Peyer's patch (tissue), 4 donors: ENCODE measurements around the gene CHMP4B. TPM values are rescaled to one million over a fixed set of nuclear protein-coding genes. Genes with fewer than 3 reads are reported as not detected.
"Not testable (repeated sequence)": the region's sequence is repeated elsewhere in the genome, so short reads cannot be mapped to it uniquely, and the experiment has no call there.

ENCODE experiments used
- DNase-seq, 3 donors: peaks; one replicate each; pipeline ENCODE4 v3.0.0-alpha.2; 2017 to 2019
- H3K27ac ChIP-seq, 4 donors: fragments of 200-600 bp; sonication (generic); one replicate each; pipeline ENCODE4 v1.5.1; 2016 to 2019
- H3K27me3 ChIP-seq, 2 donors: fragments of 200-600 bp; sonication (generic); one replicate each; pipeline ENCODE4 v1.5.1; 2019
- H3K36me3 ChIP-seq, 3 donors: fragments of 200-600 bp; sonication (generic); one replicate each; pipeline ENCODE4 v1.5.1; 2016 to 2019
- H3K4me1 ChIP-seq, 4 donors: fragments of 200-600 bp; sonication (generic); one replicate each; pipeline ENCODE4 v1.5.1; 2016 to 2019
- H3K4me3 ChIP-seq, 4 donors: fragments of 200-600 bp; sonication (generic); 1 replicate in 3 of 4; 2 replicates in 1 of 4; pipeline ENCODE4 v1.5.1; 2016 to 2019; ENCODE audit warnings: mild to moderate bottlenecking in 1 of 4
- H3K9me3 ChIP-seq, 4 donors: fragments of 200-600 bp; sonication (generic); one replicate each; pipeline ENCODE4 v1.5.1; 2016 to 2019; ENCODE audit warnings: mild to moderate bottlenecking in 1 of 4
- CTCF ChIP-seq, 6 experiments: fragments of 450-650 bp in 4 of 6; fragments of 200-600 bp in 2 of 6; sonication (generic) in 1 of 6; IDR thresholded peaks; one replicate each; pipeline ENCODE4 v1.5.1; 2017 to 2019; ENCODE audit warnings: antibody characterized with exemption in 6 of 6, mild to moderate bottlenecking in 3 of 6, moderate library complexity in 1 of 6
- POLR2A ChIP-seq, 2 donors: fragments of 450-650 bp; IDR thresholded peaks; one replicate each; pipeline ENCODE4 v1.5.1; 2017; ENCODE audit warnings: antibody characterized with exemption in 2 of 2, mild to moderate bottlenecking in 2 of 2, moderate library complexity in 2 of 2
- total RNA-seq, 4 donors: library from RNA; depleted of rRNA; stranded (reverse); fragments of >200 nt; gene quantifications; one replicate each; pipeline ENCODE4 v1.1.0, GENCODE V29; 2016

CHMP4B gene
- total RNA-seq, 4 donors from 2014 or later: 80.0 to 137 (median 111) TPM

GRCh38 chr20:33789858-33790182 lies 21.3 kb upstream of the CHMP4B start:
- Histone ChIP-seq H3K27me3 (no peaks in the 10 kb centered on the region), H3K4me3 (no peak overlapping the region), H3K36me3 (no peaks in the 10 kb centered on the region), H3K4me1 (peaks cover 0 to 47% (median 3%) of the 10 kb centered on the region in 4 donors), H3K9me3 (no peaks in the 10 kb centered on the region), H3K27ac (peak overlapping the region in 3 of 4 donors; percentile 85 to 97 (median 95))
- TF ChIP-seq POLR2A (IDR thresholded peaks at IDR 0.05): no peak
- no peak for TF ChIP-seq CTCF (IDR thresholded peaks at IDR 0.05)
- DNase-seq: no peak

- peak; percentile 52 to 85 for TF ChIP-seq POLR2A (IDR thresholded peaks at IDR 0.05)
- no peak for TF ChIP-seq CTCF (IDR thresholded peaks at IDR 0.05)
- peak in 2 of 3 donors; percentile 91 to 92 for DNase-seq
- peaks cover 0 to 47% (median 3%) of the 10 kb centered on the region in 4 donors for H3K4me1 ChIP-seq
- no peaks in the 10 kb centered on the region for H3K9me3 ChIP-seq
- H3K4me3 ChIP-seq: no peak overlapping the region
- peak overlapping the region in 3 of 4 donors; percentile 85 to 97 (median 95) for H3K27ac ChIP-seq
- no peaks in the 10 kb centered on the region for H3K36me3 ChIP-seq
- H3K27me3 ChIP-seq: no peaks in the 10 kb centered on the region
These were observed 20.6 kb upstream of the CHMP4B start for GRCh38 chr20:33790566-33790965.

- peak overlapping the region in 3 of 4 donors; percentile 85 to 97 (median 95) for H3K27ac ChIP-seq
- DNase-seq: no peak
- H3K4me1 ChIP-seq: peaks cover 0 to 47% (median 3%) of the 10 kb centered on the region in 4 donors
These were observed 20.1 kb upstream of the CHMP4B start for GRCh38 chr20:33791021-33791420.

GRCh38 chr20:33791540-33791939 lies 19.6 kb upstream of the CHMP4B start:
- no peaks in the 10 kb centered on the region for H3K9me3 ChIP-seq
- TF ChIP-seq POLR2A (IDR thresholded peaks at IDR 0.05): no peak
- TF ChIP-seq CTCF (IDR thresholded peaks at IDR 0.05): no peak
- no peaks in the 10 kb centered on the region for H3K27me3 ChIP-seq
- no peak for DNase-seq
- peaks cover 0 to 47% (median 3%) of the 10 kb centered on the region in 4 donors for H3K4me1 ChIP-seq
- H3K36me3 ChIP-seq: no peaks in the 10 kb centered on the region
- H3K4me3 ChIP-seq: no peak overlapping the region
- H3K27ac ChIP-seq: peak overlapping the region in 1 of 4 donors; percentile 14

More at GRCh38 chr20:33791021-33791420, 20.1 kb upstream of the CHMP4B start:
- Histone ChIP-seq H3K4me3 (no peak overlapping the region), H3K27me3 (no peaks in the 10 kb centered on the region), H3K36me3 (no peaks in the 10 kb centered on the region), H3K9me3 (no peaks in the 10 kb centered on the region)
- TF ChIP-seq POLR2A (IDR thresholded peaks at IDR 0.05): no peak
- no peak for TF ChIP-seq CTCF (IDR thresholded peaks at IDR 0.05)

GRCh38 chr20:33791959-33792597 lies 19.1 kb upstream of the CHMP4B start:
- TF ChIP-seq CTCF (IDR thresholded peaks at IDR 0.05) (peak; percentile 59 to 85 (median 83)), POLR2A (IDR thresholded peaks at IDR 0.05) (no peak)
- no peaks in the 10 kb centered on the region for H3K36me3 ChIP-seq
- peak; percentile 34 to 72 (median 66) for DNase-seq
- H3K27ac ChIP-seq: peak overlapping the region in 1 of 4 donors; percentile 14
- no peaks in the 10 kb centered on the region for H3K9me3 ChIP-seq
- no peaks in the 10 kb centered on the region for H3K27me3 ChIP-seq
- no peak overlapping the region for H3K4me3 ChIP-seq
- peaks cover 0 to 47% (median 3%) of the 10 kb centered on the region in 4 donors for H3K4me1 ChIP-seq

- Histone ChIP-seq H3K4me1 (peaks cover 0 to 47% (median 3%) of the 10 kb centered on the region in 4 donors), H3K27ac (peak overlapping the region in 1 of 4 donors; percentile 49)
- not testable (repeated sequence) for H3K36me3 ChIP-seq, DNase-seq, H3K27me3 ChIP-seq, H3K9me3 ChIP-seq, H3K4me3 ChIP-seq
These were observed 18.6 kb upstream of the CHMP4B start for GRCh38 chr20:33792598-33792989.
